DND-41 (cell line): ENCODE results near the gene CNTLN.

Experiments used
- CTCF ChIP-seq: IDR thresholded peaks from 2 replicates; pipeline ENCODE4 v1.5.1; 2012; ENCODE audit warnings: borderline replicate concordance, low read length, moderate library complexity, mild to moderate bottlenecking; ENCODE audit not compliant: poor library complexity, severe bottlenecking; ENCODE audit errors: extremely low read depth
- EZH2 ChIP-seq: IDR thresholded peaks from 3 replicates; pipeline ENCODE4 v1.6.1; 2012; ENCODE audit warnings: borderline replicate concordance, low read depth, mild to moderate bottlenecking, moderate library complexity, low read length, inconsistent platforms; ENCODE audit not compliant: severe bottlenecking

DNA sequence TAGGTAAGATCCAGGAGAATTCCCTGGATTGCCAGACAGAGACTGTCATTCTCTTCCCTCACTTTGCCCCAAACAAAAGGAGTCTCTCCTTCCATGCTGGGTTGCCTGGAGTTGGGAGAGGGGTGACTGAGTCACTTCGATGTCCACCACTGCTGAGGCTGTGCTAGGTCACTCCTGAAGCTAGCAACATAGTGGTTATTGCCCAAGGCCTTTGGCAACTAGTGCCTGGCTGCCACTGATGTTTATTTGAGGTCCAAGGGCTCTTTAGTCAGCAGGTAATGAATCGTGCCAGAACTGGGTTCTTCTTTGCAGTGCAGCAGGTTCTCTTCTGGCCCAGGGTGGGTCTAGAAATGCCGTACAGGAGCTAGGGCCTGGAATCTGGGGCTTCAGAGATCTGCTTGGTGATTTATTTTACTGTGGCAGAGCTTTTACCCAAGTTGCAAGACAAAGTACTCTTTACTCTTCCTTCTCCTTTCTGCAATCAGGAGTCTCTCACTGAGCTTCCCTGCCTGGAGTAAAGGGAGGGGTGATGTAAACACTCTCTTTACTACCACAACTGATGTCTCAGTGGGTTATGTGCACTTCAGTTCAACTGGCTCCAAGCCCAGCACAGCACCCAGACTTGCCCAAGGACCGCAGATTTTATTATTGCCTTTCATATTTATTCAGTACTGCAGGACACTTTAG lies 288.3 kb downstream of the CNTLN start:
- TF ChIP-seq EZH2 (no peak), CTCF (no peak)
